ENCODE data around the gene SSU72. TPM values are rescaled to one million over a fixed set of nuclear protein-coding genes. Genes with fewer than 3 reads are reported as not detected.
"Not testable (repeated sequence)": the region's sequence is repeated elsewhere in the genome, so short reads cannot be mapped to it uniquely, and the experiment has no call there.

Gene SSU72
- polyA plus RNA-seq, 1 of the 3 experiments (the other 2 are of a cell fraction), result 104 TPM

DNA sequence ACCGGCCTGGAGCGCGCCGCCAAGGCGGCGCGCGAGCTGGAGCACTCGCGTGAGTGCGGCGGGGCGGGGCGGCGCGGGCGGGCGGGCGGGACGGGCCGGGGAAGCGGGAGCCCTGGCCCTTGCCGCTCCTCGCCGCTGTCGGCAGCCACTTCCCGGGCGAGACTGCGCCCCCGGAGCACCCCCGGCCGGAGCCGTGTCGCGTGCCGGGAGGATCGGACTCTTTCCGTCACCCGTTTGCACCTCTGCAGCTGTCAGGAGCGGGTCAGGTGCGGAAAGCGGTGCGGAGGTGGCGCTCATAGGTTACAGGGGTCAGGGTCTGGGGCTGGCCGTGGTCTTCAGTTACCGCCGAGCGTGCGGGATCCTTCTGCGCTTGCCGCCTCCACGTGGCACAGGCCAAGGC lies 62.2 kb downstream of the SSU72 start:
- H3K36me3 ChIP-seq (replicated peaks in 1 of 2; ENCODE audit: control insufficient read depth in 1 of 2, insufficient read depth in 2 of 2, low read length in 1 of 2); H3K4me1 ChIP-seq (ENCODE audit: control insufficient read depth in 1 of 2, insufficient read depth in 2 of 2, low read depth in 1 of 2, low read length in 1 of 2); H3K9me3 ChIP-seq; H3F3A ChIP-seq (replicated peaks; ENCODE audit: insufficient read depth); H3K27me3 ChIP-seq (ENCODE audit: insufficient read depth); CTCF ChIA-PET; DNase-seq; H2AFZ ChIP-seq (ENCODE audit: low read depth); H3K9me2 ChIP-seq; POLR2A ChIA-PET; H4K20me1 ChIP-seq (ENCODE audit: insufficient read depth); H3K27ac ChIP-seq (ENCODE audit: low read depth in 2 of 2, low read length in 1 of 2): not testable (repeated sequence)
- Histone ChIP-seq H3K9ac (peak overlapping the region; percentile 96; the same call in 1 of the 2 replicates), H3K4me3 (ENCODE audit: low read depth in 2 of 2, low read length in 1 of 2) (peak overlapping the region in 1 of 2 experiments; percentile 88; a peak in 2 of 4 replicates), H3K4me2 (peak overlapping the region; percentile 68; the same call in 1 of the 2 replicates), H3K79me2 (ENCODE audit: insufficient read depth) (peaks cover 32% of the 10 kb centered on the region; the same call in 1 of the 2 replicates)
- WGBS (ENCODE audit: low lambda C conversion rate), result 0% methylated on average over 1 of the region's 52 CpGs

DNA sequence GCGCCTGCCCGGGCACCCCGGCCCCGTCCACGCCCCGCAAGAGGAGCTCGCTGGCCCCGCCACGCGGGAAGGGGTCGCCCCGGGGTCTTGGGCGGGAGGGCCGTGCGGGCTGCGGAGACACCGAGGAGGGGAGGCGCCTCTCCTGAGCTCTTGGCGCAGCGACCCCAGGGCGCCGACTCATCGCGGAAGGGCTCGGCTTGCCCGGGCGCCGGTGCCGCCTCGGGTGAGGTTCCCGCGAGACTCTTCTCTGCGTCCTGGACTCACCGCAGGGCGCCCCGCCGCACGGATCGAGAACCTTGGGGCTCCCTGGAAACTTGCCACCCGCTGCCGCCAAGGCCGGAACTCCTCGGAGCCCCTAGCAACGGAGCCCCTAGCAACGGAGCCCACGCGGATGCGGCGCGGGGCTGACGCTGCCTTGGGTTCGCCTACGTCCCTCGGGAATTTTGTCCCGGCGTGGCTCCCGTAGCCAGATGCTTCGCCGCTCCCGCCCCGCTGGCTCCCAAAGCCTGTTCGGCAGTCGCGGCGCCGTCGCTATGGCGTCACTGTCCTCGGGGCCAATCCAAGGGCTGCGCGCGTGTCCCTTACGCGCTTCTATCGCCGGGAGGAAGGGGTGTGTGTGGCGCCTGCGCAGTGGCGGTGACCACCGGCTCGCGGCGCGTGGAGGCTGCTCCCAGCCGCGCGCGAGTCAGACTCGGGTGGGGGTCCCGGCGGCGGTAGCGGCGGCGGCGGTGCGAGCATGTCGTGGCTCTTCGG lies 63.0 kb downstream of the SSU72 start, which contains the start of gene ATAD3A:
Gene ATAD3A, plus strand, starts transcription at position 630 of the 753 bp plus-strand sequence. Its CDS starts 107 bp downstream, at position 737.
- ChIA-PET POLR2A (no interaction called here), CTCF (interaction anchor here (0.7 kb wide), 1 partner anchor 113 kb away, joined by 3 read pairs; the partner anchor contains the start of gene CCNL2)
- H3K36me3 ChIP-seq (replicated peaks in 1 of 2; ENCODE audit: control insufficient read depth in 1 of 2, insufficient read depth in 2 of 2, low read length in 1 of 2), result no peaks in the 10 kb centered on the region
- H2AFZ ChIP-seq (ENCODE audit: low read depth), result peak within 1 kb of the TSS; percentile 79
- H3K27ac ChIP-seq (ENCODE audit: low read depth in 2 of 2, low read length in 1 of 2), result peak within 1 kb of the TSS; percentile 87 to 94
- no peaks in the 10 kb centered on the region for H4K20me1 ChIP-seq (ENCODE audit: insufficient read depth)
- H3K9me2 ChIP-seq, result no peaks in the 10 kb centered on the region
- no peaks in the 10 kb centered on the region for H3K9me3 ChIP-seq
- H3K4me3 ChIP-seq (ENCODE audit: low read depth in 2 of 2, low read length in 1 of 2), result peak within 1 kb of the TSS; percentile 77 to 88
- no peaks in the 10 kb centered on the region for H3F3A ChIP-seq (replicated peaks; ENCODE audit: insufficient read depth)
- 2% methylated on average over 22 of the region's 99 CpGs for WGBS (ENCODE audit: low lambda C conversion rate)
- peaks cover 0 to 4% of the 10 kb centered on the region in 2 experiments; a peak in 1 of 4 replicates for H3K4me1 ChIP-seq (ENCODE audit: control insufficient read depth in 1 of 2, insufficient read depth in 2 of 2, low read depth in 1 of 2, low read length in 1 of 2)
- no peaks in the 10 kb centered on the region for H3K27me3 ChIP-seq (ENCODE audit: insufficient read depth)
- peaks cover 32% of the 10 kb centered on the region; the same call in 1 of the 2 replicates for H3K79me2 ChIP-seq (ENCODE audit: insufficient read depth)
- peak; percentile 98 for DNase-seq
- peak within 1 kb of the TSS; percentile 96 for H3K9ac ChIP-seq
- peak within 1 kb of the TSS; percentile 91 for H3K4me2 ChIP-seq
- TF ChIP-seq TEAD4 (IDR thresholded peaks at IDR 0.05; ENCODE audit: borderline replicate concordance, insufficient read depth), result no peak
- no peak for TF ChIP-seq MEF2A (IDR thresholded peaks at IDR 0.05; ENCODE audit: borderline replicate concordance, low read depth)
- TF ChIP-seq GABPA (IDR thresholded peaks at IDR 0.05; ENCODE audit: low read depth), result peak; percentile 45
- peak; percentile 90 for TF ChIP-seq NRF1 (IDR thresholded peaks at IDR 0.05; ENCODE audit: low read depth, low read length)
- no peak for TF ChIP-seq YY1 (IDR thresholded peaks at IDR 0.05; ENCODE audit: low read depth)
- TF ChIP-seq, protein P1, sequence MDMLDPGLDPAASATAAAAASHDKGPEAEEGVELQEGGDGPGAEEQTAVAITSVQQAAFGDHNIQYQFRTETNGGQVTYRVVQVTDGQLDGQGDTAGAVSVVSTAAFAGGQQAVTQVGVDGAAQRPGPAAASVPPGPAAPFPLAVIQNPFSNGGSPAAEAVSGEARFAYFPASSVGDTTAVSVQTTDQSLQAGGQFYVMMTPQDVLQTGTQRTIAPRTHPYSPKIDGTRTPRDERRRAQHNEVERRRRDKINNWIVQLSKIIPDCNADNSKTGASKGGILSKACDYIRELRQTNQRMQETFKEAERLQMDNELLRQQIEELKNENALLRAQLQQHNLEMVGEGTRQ (IDR thresholded peaks at IDR 0.05; ENCODE audit: borderline replicate concordance, low read depth, low read length), result no peak
- no peak for TF ChIP-seq RXRA (IDR thresholded peaks at IDR 0.05; ENCODE audit: borderline replicate concordance, low read depth)
- peak; percentile 72 for TF ChIP-seq POLR2AphosphoS5 (IDR thresholded peaks at IDR 0.05; ENCODE audit: low read depth, low read length)
- no peak for TF ChIP-seq SMC3 (IDR thresholded peaks at IDR 0.05; ENCODE audit: low read depth, low read length)
- no peak for TF ChIP-seq TCF12 (IDR thresholded peaks at IDR 0.05)
- TF ChIP-seq EP300 (IDR thresholded peaks at IDR 0.05; ENCODE audit: borderline replicate concordance in 1 of 2, low read depth in 1 of 2, low read length in 1 of 2), result no peak
- TF ChIP-seq MXI1 (IDR thresholded peaks at IDR 0.05; ENCODE audit: low read depth, low read length), result peak; percentile 78
- TF ChIP-seq, protein P2, sequence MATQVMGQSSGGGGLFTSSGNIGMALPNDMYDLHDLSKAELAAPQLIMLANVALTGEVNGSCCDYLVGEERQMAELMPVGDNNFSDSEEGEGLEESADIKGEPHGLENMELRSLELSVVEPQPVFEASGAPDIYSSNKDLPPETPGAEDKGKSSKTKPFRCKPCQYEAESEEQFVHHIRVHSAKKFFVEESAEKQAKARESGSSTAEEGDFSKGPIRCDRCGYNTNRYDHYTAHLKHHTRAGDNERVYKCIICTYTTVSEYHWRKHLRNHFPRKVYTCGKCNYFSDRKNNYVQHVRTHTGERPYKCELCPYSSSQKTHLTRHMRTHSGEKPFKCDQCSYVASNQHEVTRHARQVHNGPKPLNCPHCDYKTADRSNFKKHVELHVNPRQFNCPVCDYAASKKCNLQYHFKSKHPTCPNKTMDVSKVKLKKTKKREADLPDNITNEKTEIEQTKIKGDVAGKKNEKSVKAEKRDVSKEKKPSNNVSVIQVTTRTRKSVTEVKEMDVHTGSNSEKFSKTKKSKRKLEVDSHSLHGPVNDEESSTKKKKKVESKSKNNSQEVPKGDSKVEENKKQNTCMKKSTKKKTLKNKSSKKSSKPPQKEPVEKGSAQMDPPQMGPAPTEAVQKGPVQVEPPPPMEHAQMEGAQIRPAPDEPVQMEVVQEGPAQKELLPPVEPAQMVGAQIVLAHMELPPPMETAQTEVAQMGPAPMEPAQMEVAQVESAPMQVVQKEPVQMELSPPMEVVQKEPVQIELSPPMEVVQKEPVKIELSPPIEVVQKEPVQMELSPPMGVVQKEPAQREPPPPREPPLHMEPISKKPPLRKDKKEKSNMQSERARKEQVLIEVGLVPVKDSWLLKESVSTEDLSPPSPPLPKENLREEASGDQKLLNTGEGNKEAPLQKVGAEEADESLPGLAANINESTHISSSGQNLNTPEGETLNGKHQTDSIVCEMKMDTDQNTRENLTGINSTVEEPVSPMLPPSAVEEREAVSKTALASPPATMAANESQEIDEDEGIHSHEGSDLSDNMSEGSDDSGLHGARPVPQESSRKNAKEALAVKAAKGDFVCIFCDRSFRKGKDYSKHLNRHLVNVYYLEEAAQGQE (IDR thresholded peaks at IDR 0.05; ENCODE audit: low read depth, low read length), result no peak
- TF ChIP-seq RFX5 (IDR thresholded peaks at IDR 0.05; ENCODE audit: low read length), result no peak
- no peak for TF ChIP-seq RCOR1 (IDR thresholded peaks at IDR 0.05; ENCODE audit: low read length)
- TF ChIP-seq NFIC (IDR thresholded peaks at IDR 0.05; ENCODE audit: borderline replicate concordance), result no peak
- TF ChIP-seq FOXJ3 (CRISPR knock-in tag; IDR thresholded peaks at IDR 0.05), result no peak
- no peak for TF ChIP-seq JUND (IDR thresholded peaks at IDR 0.05)
- TF ChIP-seq GATA2 (CRISPR knock-in tag; IDR thresholded peaks at IDR 0.05), result no peak
- TF ChIP-seq, protein P3, sequence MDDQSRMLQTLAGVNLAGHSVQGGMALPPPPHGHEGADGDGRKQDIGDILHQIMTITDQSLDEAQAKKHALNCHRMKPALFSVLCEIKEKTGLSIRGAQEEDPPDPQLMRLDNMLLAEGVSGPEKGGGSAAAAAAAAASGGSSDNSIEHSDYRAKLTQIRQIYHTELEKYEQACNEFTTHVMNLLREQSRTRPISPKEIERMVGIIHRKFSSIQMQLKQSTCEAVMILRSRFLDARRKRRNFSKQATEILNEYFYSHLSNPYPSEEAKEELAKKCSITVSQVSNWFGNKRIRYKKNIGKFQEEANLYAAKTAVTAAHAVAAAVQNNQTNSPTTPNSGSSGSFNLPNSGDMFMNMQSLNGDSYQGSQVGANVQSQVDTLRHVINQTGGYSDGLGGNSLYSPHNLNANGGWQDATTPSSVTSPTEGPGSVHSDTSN (IDR thresholded peaks at IDR 0.05), result no peak
- TF ChIP-seq ELF1 (IDR thresholded peaks at IDR 0.05), result peak; percentile 60; the same call in 1 of the 2 replicates
- TF ChIP-seq, protein P4, sequence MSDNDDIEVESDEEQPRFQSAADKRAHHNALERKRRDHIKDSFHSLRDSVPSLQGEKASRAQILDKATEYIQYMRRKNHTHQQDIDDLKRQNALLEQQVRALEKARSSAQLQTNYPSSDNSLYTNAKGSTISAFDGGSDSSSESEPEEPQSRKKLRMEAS (IDR thresholded peaks at IDR 0.05; ENCODE audit: low read depth), result peak; percentile 75

Measured in SK-N-SH (cell line).